CD4-positive, alpha-beta T cell (primary cell): Measurements from ENCODE around the gene CETN3. TPM values are rescaled to one million over a fixed set of nuclear protein-coding genes. Genes with fewer than 3 reads are reported as not detected.

Source experiments
- ATAC-seq: fragments of 200-7000 bp; cut with Tn5 transposase; one replicate; pipeline ENCODE4 v1.10.0; 2022; ENCODE audit warnings: mild to moderate bottlenecking; ENCODE audit not compliant: poor library complexity
- CTCF ChIA-PET: fragments of 350-600 bp; sonication (Branson Sonifier 250); formaldehyde crosslinking; loops from one replicate; lab custom pipeline; 2021; ENCODE audit warnings: antibody characterized with exemption, inconsistent platforms; lab: Charles Lee
- POLR2A ChIA-PET: fragments of 350-600 bp; sonication (Branson Sonifier 250); formaldehyde crosslinking; loops from one replicate; lab custom pipeline; 2021; ENCODE audit warnings: antibody characterized with exemption, inconsistent platforms; lab: Charles Lee
- DNase-seq, 14 experiments: peaks; one replicate each; pipeline ENCODE4 v3.0.0-alpha.2; 2013 to 2020; ENCODE audit warnings: mixed read lengths in 2 of 14
- H3K27ac ChIP-seq, 2 donors: one replicate each; pipeline versions ENCODE4 v1.5.1 to v1.7.0; 2013; ENCODE audit warnings: low read length in 2 of 2, low read depth in 1 of 2, mild to moderate bottlenecking in 1 of 2
- H3K27me3 ChIP-seq, 2 experiments: 1 replicate in 1 of 2; 2 replicates in 1 of 2; pipeline versions ENCODE4 v1.6.1 to v1.7.0; 2013; ENCODE audit warnings: low read length in 2 of 2, control low read depth in 1 of 2, mild to moderate bottlenecking in 1 of 2, moderate library complexity in 1 of 2; ENCODE audit not compliant: insufficient read depth in 2 of 2, control insufficient read depth in 1 of 2
- H3K36me3 ChIP-seq: one replicate; pipeline ENCODE4 v1.6.1; 2013; ENCODE audit warnings: low read length, control low read depth; ENCODE audit not compliant: insufficient read depth
- H3K4me1 ChIP-seq: one replicate; pipeline ENCODE4 v1.6.1; 2013; ENCODE audit warnings: low read length, control low read depth; ENCODE audit not compliant: insufficient read depth
- H3K4me3 ChIP-seq: one replicate; pipeline ENCODE4 v1.5.1; 2013; ENCODE audit warnings: mild to moderate bottlenecking, low read length, moderate library complexity
- H3K9me3 ChIP-seq, 2 experiments: 1 replicate in 1 of 2; 2 replicates in 1 of 2; pipeline versions ENCODE4 v1.6.1 to v1.7.0; 2013; ENCODE audit warnings: low read length in 2 of 2, mild to moderate bottlenecking in 2 of 2, control low read depth in 1 of 2, moderate library complexity in 1 of 2; ENCODE audit not compliant: control insufficient read depth in 1 of 2, insufficient read depth in 1 of 2
- H3K27ac Mint-ChIP-seq: one replicate; pipeline ENCODE4 v1.8.0; 2020; ENCODE audit warnings: mixed read lengths
- H3K27me3 Mint-ChIP-seq: one replicate; pipeline ENCODE4 v1.8.0; 2021; ENCODE audit warnings: mixed read lengths
- H3K36me3 Mint-ChIP-seq: one replicate; pipeline ENCODE4 v1.8.0; 2021; ENCODE audit warnings: low read depth, mixed read lengths
- H3K4me1 Mint-ChIP-seq: one replicate; pipeline ENCODE4 v1.8.0; 2021; ENCODE audit warnings: low read depth, mixed read lengths
- H3K4me3 Mint-ChIP-seq: one replicate; pipeline ENCODE4 v1.8.0; 2020; ENCODE audit warnings: mild to moderate bottlenecking, mixed read lengths
- H3K9me3 Mint-ChIP-seq: one replicate; pipeline ENCODE4 v1.8.0; 2020; ENCODE audit warnings: mixed read lengths
- intact Hi-C, 2 experiments: fragments of 100-400 bp; cut with DNase I in 1 of 2; cut with micrococcal nuclease in 1 of 2; formaldehyde crosslinking; loops; one replicate each; pipeline versions ENCODE4 v1.15.1 to v1.9.0; 2023 to 2025; cut with DNase I, micrococcal nuclease
- total RNA-seq, 174 experiments: library from RNA in 2 of 174; stranded (reverse) in 2 of 174; gene quantifications; one replicate each; pipeline ENCODE4 v1.2.3 and lab custom pipeline; 2021 to 2026
- TF ChIP-seq, protein P1 (sequence below): fragments of 200-600 bp; IDR thresholded peaks from one replicate; pipeline ENCODE4 v1.8.0; 2022; ENCODE audit warnings: antibody characterized with exemption, mild to moderate bottlenecking

The CETN3 gene
- total RNA-seq, 2 experiments from 2014 or later, result 3.2 to 4.9 TPM

GRCh38 chr5:90395005-90395404 is 14.6 kb downstream of the CETN3 start:
- Histone ChIP-seq H3K27ac (no peak overlapping the region), H3K27me3 (no peaks in the 10 kb centered on the region), H3K9me3 (no peaks in the 10 kb centered on the region), H3K36me3 (peaks cover 8% of the 10 kb centered on the region), H3K4me1 (no peaks in the 10 kb centered on the region), H3K4me3 (no peak overlapping the region)
- CTCF ChIA-PET, result no interaction called here
- Mint-ChIP-seq H3K27ac (no peak overlapping the region), H3K4me1 (peaks cover 11% of the 10 kb centered on the region), H3K27me3 (no peaks in the 10 kb centered on the region), H3K36me3 (peaks cover 59% of the 10 kb centered on the region), H3K9me3 (no peaks in the 10 kb centered on the region), H3K4me3 (no peak overlapping the region)
- intact Hi-C loops, result no loop called here
- TF ChIP-seq, protein P1, sequence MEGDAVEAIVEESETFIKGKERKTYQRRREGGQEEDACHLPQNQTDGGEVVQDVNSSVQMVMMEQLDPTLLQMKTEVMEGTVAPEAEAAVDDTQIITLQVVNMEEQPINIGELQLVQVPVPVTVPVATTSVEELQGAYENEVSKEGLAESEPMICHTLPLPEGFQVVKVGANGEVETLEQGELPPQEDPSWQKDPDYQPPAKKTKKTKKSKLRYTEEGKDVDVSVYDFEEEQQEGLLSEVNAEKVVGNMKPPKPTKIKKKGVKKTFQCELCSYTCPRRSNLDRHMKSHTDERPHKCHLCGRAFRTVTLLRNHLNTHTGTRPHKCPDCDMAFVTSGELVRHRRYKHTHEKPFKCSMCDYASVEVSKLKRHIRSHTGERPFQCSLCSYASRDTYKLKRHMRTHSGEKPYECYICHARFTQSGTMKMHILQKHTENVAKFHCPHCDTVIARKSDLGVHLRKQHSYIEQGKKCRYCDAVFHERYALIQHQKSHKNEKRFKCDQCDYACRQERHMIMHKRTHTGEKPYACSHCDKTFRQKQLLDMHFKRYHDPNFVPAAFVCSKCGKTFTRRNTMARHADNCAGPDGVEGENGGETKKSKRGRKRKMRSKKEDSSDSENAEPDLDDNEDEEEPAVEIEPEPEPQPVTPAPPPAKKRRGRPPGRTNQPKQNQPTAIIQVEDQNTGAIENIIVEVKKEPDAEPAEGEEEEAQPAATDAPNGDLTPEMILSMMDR, result no peak
- ATAC-seq (no peak), DNase-seq (no peak)
- POLR2A ChIA-PET, result no interaction called here

DNA sequence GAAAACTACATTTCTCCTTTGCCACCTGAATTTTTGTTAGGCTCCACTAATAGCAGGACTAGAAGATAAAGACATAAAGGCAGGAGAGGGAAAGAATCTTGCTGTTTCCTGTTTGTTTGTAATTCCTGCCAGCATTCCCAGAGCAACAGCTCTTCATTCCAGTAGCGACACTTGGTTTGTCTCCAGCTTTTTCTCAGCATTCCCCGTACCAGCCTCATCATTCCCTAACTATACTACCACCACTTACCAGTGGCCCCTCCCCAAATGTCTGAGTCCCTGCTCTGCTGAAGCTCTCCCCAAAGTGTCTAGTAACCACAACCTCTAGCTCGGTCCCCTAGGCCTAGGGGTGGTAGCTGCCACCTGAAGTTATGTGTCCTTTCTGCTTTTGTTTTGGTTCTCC is 18.6 kb downstream of the CETN3 start:
- peaks cover 25% of the 10 kb centered on the region for H3K36me3 Mint-ChIP-seq

DNA sequence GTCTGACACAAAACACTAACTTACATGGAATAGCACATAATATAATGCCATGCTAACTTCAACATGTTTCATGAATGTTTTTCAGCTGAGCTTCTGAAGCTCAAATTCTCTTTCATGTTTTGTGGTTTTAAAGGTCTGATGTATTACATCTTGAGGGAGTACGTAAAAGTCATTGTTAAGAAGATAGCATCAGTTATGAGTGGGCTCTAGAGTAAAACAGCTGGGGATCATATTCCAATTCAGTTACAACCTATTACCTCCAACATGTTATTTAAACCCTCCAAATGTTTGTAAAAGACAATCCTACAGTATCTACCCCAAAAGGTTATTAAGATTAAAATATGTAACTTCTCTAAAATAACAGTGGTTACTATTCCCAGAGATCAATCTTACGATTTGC is 19.2 kb downstream of the CETN3 start:
- intact Hi-C loops, result no loop called here
- H3K4me3 Mint-ChIP-seq, result no peak overlapping the region
- ChIA-PET CTCF (no interaction called here), POLR2A (interaction anchor here (0.9 kb wide), 1 partner anchor 20 kb away, joined by 3 read pairs; no protein-coding TSS in a partner anchor)
- no peaks in the 10 kb centered on the region for H3K4me1 ChIP-seq
- peaks cover 19% of the 10 kb centered on the region for H3K36me3 Mint-ChIP-seq
- TF ChIP-seq, protein P1, result no peak
- no peaks in the 10 kb centered on the region for H3K9me3 ChIP-seq
- H3K27ac Mint-ChIP-seq, result no peak overlapping the region
- no peaks in the 10 kb centered on the region for H3K27me3 ChIP-seq
- no peak for DNase-seq
- ATAC-seq, result peak; percentile 46
- H3K27ac ChIP-seq, result no peak overlapping the region
- no peaks in the 10 kb centered on the region for H3K27me3 Mint-ChIP-seq
- H3K36me3 ChIP-seq, result peaks cover 3% of the 10 kb centered on the region
- no peaks in the 10 kb centered on the region for H3K9me3 Mint-ChIP-seq
- peaks cover 14% of the 10 kb centered on the region for H3K4me1 Mint-ChIP-seq
- no peak overlapping the region for H3K4me3 ChIP-seq

More for the DNA sequence above, 18.6 kb downstream of the CETN3 start:
- ATAC-seq (no peak), DNase-seq (no peak)
- H3K27ac ChIP-seq, result no peak overlapping the region
- CTCF ChIA-PET, result no interaction called here
- TF ChIP-seq, protein P1, result no peak
- Mint-ChIP-seq H3K4me1 (peaks cover 14% of the 10 kb centered on the region), H3K9me3 (no peaks in the 10 kb centered on the region), H3K4me3 (no peak overlapping the region), H3K27me3 (no peaks in the 10 kb centered on the region), H3K27ac (no peak overlapping the region)
- POLR2A ChIA-PET, result no interaction called here
- intact Hi-C loops, result no loop called here
- no peaks in the 10 kb centered on the region for H3K27me3 ChIP-seq
- H3K36me3 ChIP-seq, result peaks cover 3% of the 10 kb centered on the region
- no peaks in the 10 kb centered on the region for H3K9me3 ChIP-seq
- no peaks in the 10 kb centered on the region for H3K4me1 ChIP-seq
- no peak overlapping the region for H3K4me3 ChIP-seq
